HEK293 (cell line): Measurements from ENCODE around the gene FKBP14.
A peak's percentile ranks its signal among the peaks of the same experiment; 100 is the strongest.

Source experiments
- CTCF ChIA-PET: fragments of 350-600 bp; formaldehyde crosslinking; extraction: SDS; loops from one replicate; lab custom pipeline; 2021; ENCODE audit warnings: antibody characterized with exemption; lab: Yijun Ruan, JAX
- POLR2A ChIA-PET: fragments of 300-600 bp; formaldehyde crosslinking; extraction: SDS; loops from one replicate; lab custom pipeline; 2020; ENCODE audit warnings: antibody characterized with exemption, inconsistent platforms; lab: Yijun Ruan, JAX
- H3K27ac ChIP-seq: fragments of 200-500 bp; sonication (Bioruptor generic); 2 replicates; pipeline ENCODE4 v1.5.1; 2014; ENCODE audit warnings: low read depth, low read length, control low read depth, inconsistent platforms; ENCODE audit errors: extremely low read depth
- H3K36me3 ChIP-seq, 2 experiments: fragments of 200-500 bp in 1 of 2; sonication (Bioruptor generic) in 1 of 2; 1 replicate in 1 of 2; 2 replicates in 1 of 2; pipeline ENCODE4 v1.5.1; 2014 to 2017; ENCODE audit warnings: inconsistent platforms in 2 of 2, low read length in 2 of 2; ENCODE audit not compliant: control insufficient read depth in 2 of 2, insufficient read depth in 1 of 2
- H3K4me1 ChIP-seq: fragments of 200-500 bp; sonication (Bioruptor generic); 2 replicates; pipeline ENCODE4 v1.5.1; 2014; ENCODE audit warnings: mild to moderate bottlenecking, low read length, inconsistent platforms; ENCODE audit not compliant: control insufficient read depth, insufficient read depth
- H3K4me3 ChIP-seq: 2 replicates; pipeline ENCODE4 v1.5.1; 2011; ENCODE audit warnings: low read depth, mild to moderate bottlenecking, control low read depth, low read length, moderate library complexity
- H3K9me3 ChIP-seq: fragments of 200-500 bp; sonication (Bioruptor generic); 2 replicates; pipeline ENCODE4 v1.5.1; 2014; ENCODE audit warnings: low read depth, low read length, inconsistent platforms; ENCODE audit not compliant: control insufficient read depth, insufficient read depth
- GLI4 ChIP-seq: fragments of 450-650 bp; formaldehyde crosslinking; IDR thresholded peaks from 2 replicates; pipeline ENCODE4 v1.5.1; 2016; ENCODE audit warnings: missing biosample characterization, missing genetic modification characterization
- KLF9 ChIP-seq: fragments of 450-650 bp; formaldehyde crosslinking; IDR thresholded peaks from 2 replicates; pipeline ENCODE4 v1.5.1; 2016; ENCODE audit warnings: missing biosample characterization, missing genetic modification characterization, low read depth
- OSR2 ChIP-seq: fragments of 450-650 bp; formaldehyde crosslinking; IDR thresholded peaks from 2 replicates; pipeline ENCODE4 v1.5.1; 2016; ENCODE audit warnings: missing biosample characterization, missing genetic modification characterization
- PRDM10 ChIP-seq: fragments of 450-650 bp; formaldehyde crosslinking; IDR thresholded peaks from 2 replicates; pipeline ENCODE4 v1.5.1; 2016; ENCODE audit warnings: missing biosample characterization, missing genetic modification characterization
- PRDM4 ChIP-seq: fragments of 450-650 bp; formaldehyde crosslinking; IDR thresholded peaks from 2 replicates; pipeline ENCODE4 v1.5.1; 2017; ENCODE audit warnings: missing biosample characterization, missing genetic modification characterization
- ZNF18 ChIP-seq: fragments of 450-650 bp; formaldehyde crosslinking; IDR thresholded peaks from 2 replicates; pipeline ENCODE4 v1.5.1; 2016; ENCODE audit warnings: missing biosample characterization, missing genetic modification characterization
- ZNF202 ChIP-seq: fragments of 450-650 bp; formaldehyde crosslinking; IDR thresholded peaks from 2 replicates; pipeline ENCODE4 v1.5.1; 2016; ENCODE audit warnings: missing biosample characterization, missing genetic modification characterization, borderline replicate concordance
- ZNF292 ChIP-seq: fragments of 450-650 bp; formaldehyde crosslinking; IDR thresholded peaks from 2 replicates; pipeline ENCODE4 v1.5.1; 2016; ENCODE audit warnings: low read depth, missing biosample characterization, missing genetic modification characterization, borderline replicate concordance
- ZNF426 ChIP-seq: fragments of 450-650 bp; formaldehyde crosslinking; IDR thresholded peaks from 2 replicates; pipeline ENCODE4 v1.5.1; 2017; ENCODE audit warnings: missing biosample characterization, missing genetic modification characterization, mild to moderate bottlenecking, inconsistent platforms, moderate library complexity
- ZNF624 ChIP-seq: fragments of 450-650 bp; formaldehyde crosslinking; IDR thresholded peaks from 2 replicates; pipeline ENCODE4 v1.5.1; 2017; ENCODE audit warnings: missing biosample characterization, missing genetic modification characterization
- ZSCAN16 ChIP-seq: fragments of 450-650 bp; formaldehyde crosslinking; IDR thresholded peaks from 2 replicates; pipeline ENCODE4 v1.5.1; 2016; ENCODE audit warnings: missing biosample characterization, missing genetic modification characterization

The FKBP14 gene

GRCh38 chr7:29972315-29972669, 54.2 kb downstream of the FKBP14 start (continued):
- no peak for TF ChIP-seq ZSCAN16 (tag by site-specific recombination)
- no peak for TF ChIP-seq ZNF624

- POLR2A ChIA-PET, result no interaction called here
- Histone ChIP-seq H3K4me3 (no peak overlapping the region), H3K27ac (no peak overlapping the region), H3K4me1 (0 out of 2 replicates have a peak, but pooled peaks cover 2% of the 10 kb centered on the region), H3K36me3 (peaks cover 15 to 18% of the 10 kb centered on the region in 2 experiments), H3K9me3 (no peaks in the 10 kb centered on the region; the same call in 1 of the 2 replicates)
- CTCF ChIA-PET, result interaction anchor here (0.7 to 1.5 kb wide), 3 partner anchors 16 to 1309 kb away, joined by 3 read pairs; no protein-coding TSS in a partner anchor
- no peak for TF ChIP-seq PRDM4 (tag by site-specific recombination)
- no peak for TF ChIP-seq ZNF18 (tag by site-specific recombination)
- TF ChIP-seq OSR2 (tag by site-specific recombination), result no peak
- no peak for TF ChIP-seq KLF9
- TF ChIP-seq GLI4, result no peak
- TF ChIP-seq ZNF292 (tag by site-specific recombination), result no peak
- no peak for TF ChIP-seq ZNF426
Measured at GRCh38 chr7:29971566-29972314, 54.8 kb downstream of the FKBP14 start.

GRCh38 chr7:29970158-29970557, 56.3 kb downstream of the FKBP14 start:
- peak; percentile 41; the same call in 1 of the 2 replicates for TF ChIP-seq PRDM10 (tag by site-specific recombination)
- no peak for TF ChIP-seq ZNF202 (tag by site-specific recombination)
- Histone ChIP-seq H3K36me3 (peaks cover 18 to 26% of the 10 kb centered on the region in 2 experiments), H3K27ac (no peak overlapping the region), H3K9me3 (no peaks in the 10 kb centered on the region; the same call in 1 of the 2 replicates), H3K4me3 (no peak overlapping the region), H3K4me1 (0 out of 2 replicates have a peak, but pooled peaks cover 2% of the 10 kb centered on the region)
- CTCF ChIA-PET, result interaction anchor here (0.6 kb wide), 1 partner anchor 12 kb away, joined by 3 read pairs; no protein-coding TSS in a partner anchor
- POLR2A ChIA-PET, result no interaction called here
